OCI-LY3 (cell line): ENCODE results near the gene CITED4.

Source experiments
- H2AFZ ChIP-seq: fragments of 200-600, 300-600 bp; shearing (Covaris generic); 2 replicates; pipeline ENCODE4 v1.6.0; 2014; ENCODE audit warnings: antibody characterized with exemption, low read depth, low read length
- H3K27ac ChIP-seq: fragments of 200-600, 300-600 bp; sonication (generic); 2 replicates; pipeline ENCODE4 v1.5.1; 2014; ENCODE audit warnings: mild to moderate bottlenecking, low read length, moderate library complexity, mixed read lengths
- H3K27me3 ChIP-seq: fragments of 200-600, 300-600 bp; sonication (generic); 2 replicates; pipeline ENCODE4 v1.6.1; 2014; ENCODE audit warnings: low read depth, low read length, mixed read lengths
- H3K36me3 ChIP-seq: fragments of 200-600, 300-600 bp; sonication (generic); replicated peaks from 2 replicates; pipeline ENCODE3; 2014; ENCODE audit warnings: low read depth, low read length, mixed read lengths
- H3K4me1 ChIP-seq: fragments of 300-600, 200-600 bp; sonication (generic); 2 replicates; pipeline ENCODE4 v1.6.1; 2014; ENCODE audit warnings: low read length, mixed read lengths
- H3K4me2 ChIP-seq: fragments of 200-600, 300-600 bp; sonication (generic); 2 replicates; pipeline ENCODE4 v1.6.1; 2014; ENCODE audit warnings: low read length, mixed read lengths
- H3K4me3 ChIP-seq: fragments of 300-600, 200-600 bp; sonication (generic); 2 replicates; pipeline ENCODE4 v1.5.1; 2014; ENCODE audit warnings: antibody characterized with exemption, mild to moderate bottlenecking, low read length, moderate library complexity
- H3K79me2 ChIP-seq: fragments of 300-600, 200-600 bp; shearing (Covaris generic); 2 replicates; pipeline ENCODE4 v1.6.1; 2014; ENCODE audit warnings: mild to moderate bottlenecking, low read length, mixed read lengths
- H3K9ac ChIP-seq: fragments of 300-600, 200-600 bp; shearing (Covaris generic); 2 replicates; pipeline ENCODE4 v1.6.0; 2014; ENCODE audit warnings: mild to moderate bottlenecking, low read length, moderate library complexity
- H3K9me3 ChIP-seq: fragments of 200-600, 300-600 bp; shearing (Covaris generic); 2 replicates; pipeline ENCODE4 v1.6.1; 2014; ENCODE audit warnings: low read length, mixed read lengths; ENCODE audit not compliant: insufficient read depth
- H4K20me1 ChIP-seq: fragments of 200-600, 300-600 bp; sonication (generic); 2 replicates; pipeline ENCODE4 v1.6.1; 2016; ENCODE audit warnings: low read length, mixed read lengths; ENCODE audit not compliant: insufficient read depth
- EZH2phosphoT487 ChIP-seq: fragments of 200-600 bp; shearing (Covaris generic); IDR thresholded peaks from 2 replicates; pipeline ENCODE4 v1.6.1; 2018; ENCODE audit warnings: antibody characterized with exemption, mixed run types, low read depth
- TF ChIP-seq, protein P1 (sequence below): fragments of 200-600, 300-600 bp; sonication (generic); IDR thresholded peaks from 2 replicates; pipeline ENCODE4 v1.5.1; 2014; ENCODE audit warnings: antibody characterized with exemption, low read length, low read depth

Gene CITED4

DNA sequence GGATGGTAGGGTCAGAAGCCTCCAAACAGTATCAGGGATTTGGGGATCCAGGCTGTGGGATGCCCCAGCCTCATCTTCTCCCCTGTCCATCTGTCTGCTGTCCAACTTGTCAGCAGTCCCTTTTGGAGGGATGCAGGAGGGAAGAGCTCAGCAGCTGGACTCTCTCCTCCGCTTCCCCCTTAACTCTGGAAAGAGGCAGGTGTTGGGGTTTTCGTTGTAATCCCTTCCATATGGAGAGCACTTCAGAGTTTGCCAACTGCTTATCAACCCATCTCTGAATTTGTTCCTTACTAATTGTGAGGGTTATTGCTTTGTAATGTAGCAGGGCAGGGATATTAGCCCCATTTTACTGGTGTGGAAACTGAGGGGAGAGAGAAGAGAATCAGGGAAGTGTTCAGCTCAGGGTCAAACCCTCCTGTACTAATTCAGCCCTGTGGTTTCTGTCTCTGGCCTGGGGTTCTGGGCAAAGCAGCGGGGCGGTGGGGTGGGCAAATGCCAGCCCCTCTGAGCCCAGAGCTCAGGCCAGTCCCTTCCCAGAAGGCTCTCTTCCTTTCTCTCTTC lies 3.2 kb downstream of the CITED4 start:
- Histone ChIP-seq H3K36me3 (no peaks in the 10 kb centered on the region), H3K79me2 (no peaks in the 10 kb centered on the region), H3K4me3 (no peak overlapping the region), H3K27me3 (no peaks in the 10 kb centered on the region), H3K27ac (no peak overlapping the region), H3K9me3 (no peaks in the 10 kb centered on the region), H4K20me1 (no peaks in the 10 kb centered on the region), H2AFZ (no peak overlapping the region), H3K4me2 (no peak overlapping the region), H3K4me1 (no peaks in the 10 kb centered on the region), H3K9ac (no peak overlapping the region)
- no peak for TF ChIP-seq EZH2phosphoT487
- TF ChIP-seq, protein P1, sequence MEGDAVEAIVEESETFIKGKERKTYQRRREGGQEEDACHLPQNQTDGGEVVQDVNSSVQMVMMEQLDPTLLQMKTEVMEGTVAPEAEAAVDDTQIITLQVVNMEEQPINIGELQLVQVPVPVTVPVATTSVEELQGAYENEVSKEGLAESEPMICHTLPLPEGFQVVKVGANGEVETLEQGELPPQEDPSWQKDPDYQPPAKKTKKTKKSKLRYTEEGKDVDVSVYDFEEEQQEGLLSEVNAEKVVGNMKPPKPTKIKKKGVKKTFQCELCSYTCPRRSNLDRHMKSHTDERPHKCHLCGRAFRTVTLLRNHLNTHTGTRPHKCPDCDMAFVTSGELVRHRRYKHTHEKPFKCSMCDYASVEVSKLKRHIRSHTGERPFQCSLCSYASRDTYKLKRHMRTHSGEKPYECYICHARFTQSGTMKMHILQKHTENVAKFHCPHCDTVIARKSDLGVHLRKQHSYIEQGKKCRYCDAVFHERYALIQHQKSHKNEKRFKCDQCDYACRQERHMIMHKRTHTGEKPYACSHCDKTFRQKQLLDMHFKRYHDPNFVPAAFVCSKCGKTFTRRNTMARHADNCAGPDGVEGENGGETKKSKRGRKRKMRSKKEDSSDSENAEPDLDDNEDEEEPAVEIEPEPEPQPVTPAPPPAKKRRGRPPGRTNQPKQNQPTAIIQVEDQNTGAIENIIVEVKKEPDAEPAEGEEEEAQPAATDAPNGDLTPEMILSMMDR: no peak

DNA sequence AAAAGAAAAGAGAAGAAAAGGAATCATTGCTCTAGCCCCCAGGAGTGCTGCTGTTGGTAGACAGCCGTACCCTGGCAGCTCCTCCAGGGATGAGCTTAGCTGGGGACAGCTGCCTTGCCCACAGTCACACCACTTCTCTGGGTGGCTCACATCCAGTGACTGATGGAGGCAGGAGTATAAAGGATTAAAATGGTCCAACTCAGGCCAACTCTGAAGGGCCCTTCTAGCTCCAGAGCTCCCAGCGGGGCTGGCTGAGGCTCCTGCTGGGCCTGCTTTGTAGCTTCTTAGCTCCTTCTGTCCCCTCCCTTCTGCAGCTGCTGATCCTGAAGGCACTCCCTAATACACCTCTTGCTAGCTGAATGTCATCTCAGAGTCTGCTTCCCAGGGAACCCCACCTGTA lies 4.4 kb downstream of the CITED4 start:
- no peak overlapping the region for H2AFZ ChIP-seq
- H3K27ac ChIP-seq: no peak overlapping the region
- H3K79me2 ChIP-seq: no peaks in the 10 kb centered on the region
- no peak overlapping the region for H3K4me3 ChIP-seq
- H3K4me2 ChIP-seq: no peak overlapping the region
- no peaks in the 10 kb centered on the region for H3K9me3 ChIP-seq
- H3K4me1 ChIP-seq: peaks cover 3% of the 10 kb centered on the region
- H3K27me3 ChIP-seq: no peaks in the 10 kb centered on the region
- H3K36me3 ChIP-seq: no peaks in the 10 kb centered on the region
- no peaks in the 10 kb centered on the region for H4K20me1 ChIP-seq
- TF ChIP-seq EZH2phosphoT487: no peak
- TF ChIP-seq, protein P1: no peak
- H3K9ac ChIP-seq: no peak overlapping the region

DNA sequence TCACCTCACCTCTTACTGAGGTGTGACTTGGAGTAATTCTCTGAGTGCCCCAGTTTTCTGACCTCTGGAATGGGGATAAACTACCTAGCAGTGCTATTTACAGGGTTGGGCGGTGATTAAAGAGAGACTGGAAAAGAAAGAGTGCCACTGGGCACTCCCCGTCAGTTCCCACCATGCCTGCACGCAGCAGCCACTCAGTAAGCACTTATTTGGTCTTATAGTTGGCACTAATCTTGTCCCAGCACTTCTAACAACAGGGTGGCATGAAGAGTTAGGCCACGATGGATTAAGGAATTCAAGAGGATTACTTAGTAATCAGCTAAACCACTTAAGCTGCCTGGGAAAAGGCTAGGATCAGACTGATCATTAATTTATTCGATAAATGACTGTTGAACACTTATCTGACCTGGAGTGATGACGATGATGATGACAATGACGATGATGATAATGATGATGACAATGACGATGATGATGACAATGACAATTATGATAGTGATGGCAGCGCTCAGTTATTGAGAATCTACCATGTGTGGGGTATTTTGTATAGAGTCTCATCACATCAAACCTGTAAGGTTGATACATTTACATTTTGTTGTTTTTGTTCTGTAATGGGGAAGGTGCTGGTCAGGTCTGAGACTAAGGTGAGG lies 5.4 kb downstream of the CITED4 start:
- no peaks in the 10 kb centered on the region for H3K36me3 ChIP-seq
- H3K9me3 ChIP-seq: no peaks in the 10 kb centered on the region
- no peak for TF ChIP-seq EZH2phosphoT487
- TF ChIP-seq, protein P1: no peak

DNA sequence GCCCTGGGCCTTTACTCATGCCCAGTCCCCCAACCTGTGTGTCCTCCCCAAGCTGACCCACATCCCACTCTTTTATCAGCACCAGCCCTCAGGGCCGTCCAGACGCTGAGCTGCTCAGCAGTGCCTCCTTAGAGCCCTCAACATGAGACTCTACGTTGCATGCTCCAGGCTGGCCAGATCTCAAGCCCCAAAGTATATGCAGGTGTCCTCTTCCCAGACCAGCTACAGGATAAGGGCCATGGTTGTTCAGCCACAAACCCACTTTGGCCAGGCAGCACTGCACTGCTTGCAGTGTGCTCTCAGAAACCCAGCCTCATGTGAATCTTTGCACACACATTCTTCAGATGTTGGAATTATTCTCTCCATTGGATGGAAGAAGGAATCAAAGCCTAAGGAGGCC lies 6.0 kb downstream of the CITED4 start:
- Histone ChIP-seq H3K27ac (no peak overlapping the region), H3K36me3 (no peaks in the 10 kb centered on the region), H3K9me3 (no peaks in the 10 kb centered on the region), H3K4me3 (no peak overlapping the region), H3K79me2 (no peaks in the 10 kb centered on the region), H3K4me1 (peaks cover 18% of the 10 kb centered on the region), H3K27me3 (no peaks in the 10 kb centered on the region), H3K9ac (no peak overlapping the region), H3K4me2 (no peak overlapping the region), H4K20me1 (no peaks in the 10 kb centered on the region), H2AFZ (no peak overlapping the region)
- TF ChIP-seq, protein P1: no peak
- no peak for TF ChIP-seq EZH2phosphoT487

More for the DNA sequence above, 5.4 kb downstream of the CITED4 start:
- Histone ChIP-seq H2AFZ (no peak overlapping the region), H3K9ac (no peak overlapping the region), H3K79me2 (no peaks in the 10 kb centered on the region), H3K27ac (no peak overlapping the region), H3K27me3 (no peaks in the 10 kb centered on the region), H3K4me2 (no peak overlapping the region), H4K20me1 (no peaks in the 10 kb centered on the region), H3K4me1 (peaks cover 12% of the 10 kb centered on the region), H3K4me3 (no peak overlapping the region)
